ENCODE data around the gene MLYCD.

The MLYCD gene

GRCh38 chr16:83967838-83968305, 69.0 kb downstream of the MLYCD start, which contains the start of gene NECAB2:
NECAB2 (plus strand) TSS chr16:83968244; CDS start chr16:83968649, 405 bp downstream.
- peaks cover 4% of the 10 kb centered on the region for H3K27me3 ChIP-seq (ENCODE audit: control insufficient read depth, insufficient read depth, low read length)
- peaks cover 5% of the 10 kb centered on the region for H3K36me3 ChIP-seq (ENCODE audit: control insufficient read depth, insufficient read depth, low read length)
- no peaks in the 10 kb centered on the region for H3K4me1 ChIP-seq (ENCODE audit: control insufficient read depth, insufficient read depth, low read length)
- H3K4me3 ChIP-seq (ENCODE audit: low read length) = no peak within 1 kb of the TSS
- no peak within 1 kb of the TSS for H3K9ac ChIP-seq (ENCODE audit: low read length)
- H3K27ac ChIP-seq (ENCODE audit: low read depth, low read length) = no peak within 1 kb of the TSS

- Histone ChIP-seq H3K27me3 (ENCODE audit: control insufficient read depth, insufficient read depth, low read length) (peaks cover 4% of the 10 kb centered on the region), H3K9ac (ENCODE audit: low read length) (no peak overlapping the region), H3K4me1 (ENCODE audit: control insufficient read depth, insufficient read depth, low read length) (no peaks in the 10 kb centered on the region), H3K4me3 (ENCODE audit: low read length) (no peak overlapping the region), H3K36me3 (ENCODE audit: control insufficient read depth, insufficient read depth, low read length) (peaks cover under 1% of the 10 kb centered on the region), H3K27ac (ENCODE audit: low read depth, low read length) (no peak overlapping the region)
Observed at GRCh38 chr16:83968306-83968851, 69.5 kb downstream of the MLYCD start.

GRCh38 chr16:83968891-83969649, 70.2 kb downstream of the MLYCD start:
- no peak overlapping the region for H3K4me3 ChIP-seq (ENCODE audit: low read length)
- H3K4me1 ChIP-seq (ENCODE audit: control insufficient read depth, insufficient read depth, low read length) = no peaks in the 10 kb centered on the region
- H3K36me3 ChIP-seq (ENCODE audit: control insufficient read depth, insufficient read depth, low read length) = no peaks in the 10 kb centered on the region
- peaks cover 4% of the 10 kb centered on the region for H3K27me3 ChIP-seq (ENCODE audit: control insufficient read depth, insufficient read depth, low read length)
- no peak overlapping the region for H3K9ac ChIP-seq (ENCODE audit: low read length)
- no peak overlapping the region for H3K27ac ChIP-seq (ENCODE audit: low read depth, low read length)

GRCh38 chr16:83969771-83970429, 71.0 kb downstream of the MLYCD start:
- no peak overlapping the region for H3K9ac ChIP-seq (ENCODE audit: low read length)
- no peak overlapping the region for H3K4me3 ChIP-seq (ENCODE audit: low read length)
- no peaks in the 10 kb centered on the region for H3K4me1 ChIP-seq (ENCODE audit: control insufficient read depth, insufficient read depth, low read length)
- peaks cover 4% of the 10 kb centered on the region for H3K27me3 ChIP-seq (ENCODE audit: control insufficient read depth, insufficient read depth, low read length)
- no peaks in the 10 kb centered on the region for H3K36me3 ChIP-seq (ENCODE audit: control insufficient read depth, insufficient read depth, low read length)
- no peak overlapping the region for H3K27ac ChIP-seq (ENCODE audit: low read depth, low read length)

- Histone ChIP-seq H3K9ac (ENCODE audit: low read length) (no peak overlapping the region), H3K4me1 (ENCODE audit: control insufficient read depth, insufficient read depth, low read length) (no peaks in the 10 kb centered on the region), H3K4me3 (ENCODE audit: low read length) (no peak overlapping the region), H3K27me3 (ENCODE audit: control insufficient read depth, insufficient read depth, low read length) (peaks cover 8% of the 10 kb centered on the region), H3K36me3 (ENCODE audit: control insufficient read depth, insufficient read depth, low read length) (no peaks in the 10 kb centered on the region), H3K27ac (ENCODE audit: low read depth, low read length) (no peak overlapping the region)
Observed at GRCh38 chr16:83970430-83970815, 71.5 kb downstream of the MLYCD start.

GRCh38 chr16:83971165-83972130, 72.5 kb downstream of the MLYCD start:
- Histone ChIP-seq H3K36me3 (ENCODE audit: control insufficient read depth, insufficient read depth, low read length) (no peaks in the 10 kb centered on the region), H3K9ac (ENCODE audit: low read length) (no peak overlapping the region)

GRCh38 chr16:83972256-83973008, 73.5 kb downstream of the MLYCD start:
- no peak overlapping the region for H3K9ac ChIP-seq (ENCODE audit: low read length)
- no peaks in the 10 kb centered on the region for H3K4me1 ChIP-seq (ENCODE audit: control insufficient read depth, insufficient read depth, low read length)
- H3K27me3 ChIP-seq (ENCODE audit: control insufficient read depth, insufficient read depth, low read length) = peaks cover 8% of the 10 kb centered on the region
- H3K27ac ChIP-seq (ENCODE audit: low read depth, low read length) = no peak overlapping the region
- H3K36me3 ChIP-seq (ENCODE audit: control insufficient read depth, insufficient read depth, low read length) = no peaks in the 10 kb centered on the region
- no peak overlapping the region for H3K4me3 ChIP-seq (ENCODE audit: low read length)

More at GRCh38 chr16:83971165-83972130, 72.5 kb downstream of the MLYCD start:
- Histone ChIP-seq H3K4me3 (ENCODE audit: low read length) (no peak overlapping the region), H3K27ac (ENCODE audit: low read depth, low read length) (no peak overlapping the region), H3K27me3 (ENCODE audit: control insufficient read depth, insufficient read depth, low read length) (peaks cover 8% of the 10 kb centered on the region), H3K4me1 (ENCODE audit: control insufficient read depth, insufficient read depth, low read length) (no peaks in the 10 kb centered on the region)

GRCh38 chr16:83973077-83973476, 74.2 kb downstream of the MLYCD start:
- no peaks in the 10 kb centered on the region for H3K4me1 ChIP-seq (ENCODE audit: control insufficient read depth, insufficient read depth, low read length)
- H3K36me3 ChIP-seq (ENCODE audit: control insufficient read depth, insufficient read depth, low read length) = no peaks in the 10 kb centered on the region
- no peak overlapping the region for H3K9ac ChIP-seq (ENCODE audit: low read length)
- no peak overlapping the region for H3K4me3 ChIP-seq (ENCODE audit: low read length)
- peaks cover 8% of the 10 kb centered on the region for H3K27me3 ChIP-seq (ENCODE audit: control insufficient read depth, insufficient read depth, low read length)
- H3K27ac ChIP-seq (ENCODE audit: low read depth, low read length) = no peak overlapping the region

GRCh38 chr16:83973581-83974385, 74.9 kb downstream of the MLYCD start:
- H3K27me3 ChIP-seq (ENCODE audit: control insufficient read depth, insufficient read depth, low read length) = peaks cover 8% of the 10 kb centered on the region
- no peak overlapping the region for H3K4me3 ChIP-seq (ENCODE audit: low read length)
- H3K36me3 ChIP-seq (ENCODE audit: control insufficient read depth, insufficient read depth, low read length) = no peaks in the 10 kb centered on the region
- H3K27ac ChIP-seq (ENCODE audit: low read depth, low read length) = no peak overlapping the region
- H3K9ac ChIP-seq (ENCODE audit: low read length) = no peak overlapping the region
- no peaks in the 10 kb centered on the region for H3K4me1 ChIP-seq (ENCODE audit: control insufficient read depth, insufficient read depth, low read length)

GRCh38 chr16:83974475-83974874, 75.6 kb downstream of the MLYCD start:
- Histone ChIP-seq H3K4me1 (ENCODE audit: control insufficient read depth, insufficient read depth, low read length) (no peaks in the 10 kb centered on the region), H3K9ac (ENCODE audit: low read length) (no peak overlapping the region), H3K4me3 (ENCODE audit: low read length) (no peak overlapping the region), H3K27me3 (ENCODE audit: control insufficient read depth, insufficient read depth, low read length) (peaks cover 8% of the 10 kb centered on the region), H3K36me3 (ENCODE audit: control insufficient read depth, insufficient read depth, low read length) (no peaks in the 10 kb centered on the region), H3K27ac (ENCODE audit: low read depth, low read length) (no peak overlapping the region)
